ENCODE measurements around the gene NAA50. TPM values are rescaled to one million over a fixed set of nuclear protein-coding genes. Genes with fewer than 3 reads are reported as not detected.

Gene NAA50
- polyA plus RNA-seq, 3 donors, result 32.2 to 105 (median 80.0) TPM

DNA sequence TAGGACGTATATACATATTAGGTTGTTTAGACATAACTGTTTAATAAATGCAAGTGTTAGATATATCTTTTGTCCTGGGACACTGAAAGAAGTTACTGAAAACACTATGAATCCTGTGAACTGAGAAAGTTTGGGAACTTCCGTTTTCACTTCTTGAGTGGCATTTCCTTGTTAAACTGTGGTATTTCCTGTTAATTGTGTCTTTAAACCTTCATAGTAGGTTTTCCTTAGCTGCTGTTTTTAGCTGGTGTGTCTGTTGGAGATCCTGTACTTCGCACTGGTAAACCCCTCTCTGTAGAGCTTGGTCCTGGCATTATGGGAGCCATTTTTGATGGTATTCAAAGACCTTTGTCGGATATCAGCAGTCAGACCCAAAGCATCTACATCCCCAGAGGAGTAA lies 37.9 kb upstream of the NAA50 start:
- peak in 2 of 3 donors; percentile 50 to 56 for DNase-seq
- Histone ChIP-seq H3K9me3 (replicated peaks in 1 of 2; ENCODE audit: control insufficient read depth in 1 of 2, insufficient read depth in 1 of 2, low read length in 2 of 2) (no peaks in the 10 kb centered on the region), H3K4me3 (replicated peaks in 1 of 3; ENCODE audit: low read depth in 2 of 3, low read length in 3 of 3) (peak overlapping the region; percentile 7 to 60 (median 19)), H3K4me2 (replicated peaks; ENCODE audit: extremely low read depth, low read length, poor library complexity, severe bottlenecking) (peak overlapping the region; percentile 63), H2AFZ (ENCODE audit: insufficient read depth, low read depth, low read length, poor library complexity, severe bottlenecking) (peak overlapping the region; percentile 41), H3K79me2 (ENCODE audit: insufficient read depth, low read length) (peaks cover 59% of the 10 kb centered on the region), H3K4me1 (ENCODE audit: control insufficient read depth in 1 of 2, insufficient read depth in 2 of 2, low read length in 2 of 2) (peaks cover 22 to 30% of the 10 kb centered on the region in 2 donors), H3K27ac (ENCODE audit: low read depth in 1 of 2, low read length in 2 of 2) (peak overlapping the region; percentile 23 to 87), H3K9ac (ENCODE audit: insufficient read depth, low read length, poor library complexity, severe bottlenecking) (peak overlapping the region; percentile 32), H3K27me3 (ENCODE audit: control insufficient read depth in 2 of 2, insufficient read depth in 2 of 2, low read length in 2 of 2) (no peaks in the 10 kb centered on the region), H4K20me1 (ENCODE audit: insufficient read depth, low read length) (peaks cover 44% of the 10 kb centered on the region), H3K36me3 (replicated peaks in 1 of 2; ENCODE audit: control insufficient read depth in 1 of 2, insufficient read depth in 2 of 2, low read length in 2 of 2) (peaks cover 44 to 64% of the 10 kb centered on the region in 2 donors)
- 20% methylated on average over 1 of the region's 4 CpGs for WGBS (ENCODE audit: insufficient coverage)
- Mint-ChIP-seq H3K36me3 (peaks cover 36 to 67% of the 10 kb centered on the region in 2 donors), H3K9me3 (no peaks in the 10 kb centered on the region), H3K27ac (peak overlapping the region; percentile 80 to 96 (median 89)), H3K4me3 (peak overlapping the region in 1 of 2 donors; percentile 72), H3K27me3 (ENCODE audit: low read depth in 3 of 3) (no peaks in the 10 kb centered on the region), H3K4me1 (peaks cover 19% of the 10 kb centered on the region)
- intact Hi-C loops (cut with micrococcal nuclease), result loop anchor here (5.0 kb wide), 2 partner anchors 37 to 48 kb away; partner anchors contain the start of genes ATP6V1A (in 2 of the 2) and NAA50 (in 2 of the 2)
- TF ChIP-seq, protein P1, sequence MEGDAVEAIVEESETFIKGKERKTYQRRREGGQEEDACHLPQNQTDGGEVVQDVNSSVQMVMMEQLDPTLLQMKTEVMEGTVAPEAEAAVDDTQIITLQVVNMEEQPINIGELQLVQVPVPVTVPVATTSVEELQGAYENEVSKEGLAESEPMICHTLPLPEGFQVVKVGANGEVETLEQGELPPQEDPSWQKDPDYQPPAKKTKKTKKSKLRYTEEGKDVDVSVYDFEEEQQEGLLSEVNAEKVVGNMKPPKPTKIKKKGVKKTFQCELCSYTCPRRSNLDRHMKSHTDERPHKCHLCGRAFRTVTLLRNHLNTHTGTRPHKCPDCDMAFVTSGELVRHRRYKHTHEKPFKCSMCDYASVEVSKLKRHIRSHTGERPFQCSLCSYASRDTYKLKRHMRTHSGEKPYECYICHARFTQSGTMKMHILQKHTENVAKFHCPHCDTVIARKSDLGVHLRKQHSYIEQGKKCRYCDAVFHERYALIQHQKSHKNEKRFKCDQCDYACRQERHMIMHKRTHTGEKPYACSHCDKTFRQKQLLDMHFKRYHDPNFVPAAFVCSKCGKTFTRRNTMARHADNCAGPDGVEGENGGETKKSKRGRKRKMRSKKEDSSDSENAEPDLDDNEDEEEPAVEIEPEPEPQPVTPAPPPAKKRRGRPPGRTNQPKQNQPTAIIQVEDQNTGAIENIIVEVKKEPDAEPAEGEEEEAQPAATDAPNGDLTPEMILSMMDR (IDR thresholded peaks at IDR 0.05), result no peak

DNA sequence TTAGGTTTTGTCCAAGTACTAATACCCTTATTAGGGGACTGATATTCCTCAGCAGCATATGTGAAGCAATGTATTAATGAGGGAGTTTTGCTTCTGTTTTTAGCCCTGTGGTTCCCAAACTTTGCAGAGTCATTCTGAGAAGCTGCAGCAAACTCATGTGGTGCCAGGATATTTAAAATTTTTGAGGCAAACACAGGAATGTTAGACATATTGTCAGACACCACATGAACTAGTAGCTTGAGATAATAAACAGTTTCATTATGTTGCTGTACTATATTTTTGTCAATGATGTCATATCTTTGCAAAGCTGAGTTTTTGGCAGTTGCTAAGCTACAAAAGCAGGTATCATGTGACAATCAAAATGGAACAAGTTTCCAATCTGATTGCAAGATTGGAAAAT lies 37.4 kb upstream of the NAA50 start:
- Histone ChIP-seq H3K79me2 (ENCODE audit: insufficient read depth, low read length) (peaks cover 64% of the 10 kb centered on the region), H3K27ac (ENCODE audit: low read depth in 1 of 2, low read length in 2 of 2) (peak overlapping the region in 1 of 2 donors; percentile 87), H3K9ac (ENCODE audit: insufficient read depth, low read length, poor library complexity, severe bottlenecking) (no peak overlapping the region), H4K20me1 (ENCODE audit: insufficient read depth, low read length) (peaks cover 49% of the 10 kb centered on the region), H3K9me3 (replicated peaks in 1 of 2; ENCODE audit: control insufficient read depth in 1 of 2, insufficient read depth in 1 of 2, low read length in 2 of 2) (no peaks in the 10 kb centered on the region), H3K4me2 (replicated peaks; ENCODE audit: extremely low read depth, low read length, poor library complexity, severe bottlenecking) (peak overlapping the region; percentile 63), H3K4me3 (replicated peaks in 1 of 3; ENCODE audit: low read depth in 2 of 3, low read length in 3 of 3) (peak overlapping the region; percentile 7 to 60 (median 19)), H3K27me3 (ENCODE audit: control insufficient read depth in 2 of 2, insufficient read depth in 2 of 2, low read length in 2 of 2) (no peaks in the 10 kb centered on the region), H3K4me1 (ENCODE audit: control insufficient read depth in 1 of 2, insufficient read depth in 2 of 2, low read length in 2 of 2) (peaks cover 18 to 25% of the 10 kb centered on the region in 2 donors), H3K36me3 (replicated peaks in 1 of 2; ENCODE audit: control insufficient read depth in 1 of 2, insufficient read depth in 2 of 2, low read length in 2 of 2) (peaks cover 47 to 66% of the 10 kb centered on the region in 2 donors), H2AFZ (ENCODE audit: insufficient read depth, low read depth, low read length, poor library complexity, severe bottlenecking) (no peak overlapping the region)
- Mint-ChIP-seq H3K36me3 (peaks cover 34 to 63% of the 10 kb centered on the region in 2 donors), H3K27ac (peak overlapping the region in 6 of 7 donors; percentile 50 to 96 (median 89)), H3K27me3 (ENCODE audit: low read depth in 3 of 3) (no peaks in the 10 kb centered on the region), H3K4me1 (peaks cover 16% of the 10 kb centered on the region), H3K9me3 (no peaks in the 10 kb centered on the region), H3K4me3 (no peak overlapping the region)
- TF ChIP-seq, protein P1 (IDR thresholded peaks at IDR 0.05), result no peak
- peak; percentile 42 to 71 (median 58) for DNase-seq
- intact Hi-C loops (cut with micrococcal nuclease), result loop anchor here (5.0 kb wide), 2 partner anchors 36 to 49 kb away; partner anchors contain the start of genes ATP6V1A (in 2 of the 2) and NAA50 (in 2 of the 2)

Measured in CD14-positive monocyte (primary cell).